Heart left ventricle (tissue), 13 donors: ENCODE data around the gene NFIX.

Source experiments
- CTCF ChIP-seq, 12 donors: fragments of 200-600 bp; sonication (generic) in 4 of 12; IDR thresholded peaks; one replicate each; pipeline versions ENCODE4 v1.5.0 to v1.8.0; 2018 to 2022; ENCODE audit warnings: antibody characterized with exemption in 12 of 12, mild to moderate bottlenecking in 5 of 12
- POLR2A ChIP-seq, 2 donors: fragments of 450-650 bp; IDR thresholded peaks; one replicate each; pipeline ENCODE4 v1.6.1; 2017; ENCODE audit warnings: antibody characterized with exemption in 2 of 2, mild to moderate bottlenecking in 2 of 2, moderate library complexity in 2 of 2
- donor health status: ischemic (EF 13 %, LVEDD 7.1; RV severe dilation, severe dysfunction).
- donor health status: DM: no; HTN: yes; CAD: no.
- donor health status: DM: no; HTN: no; CAD: no.
- donor health status: ischemic (EF 25% LVEDD 6.9; RV normal size, moderate dysfunction).
- donor health status: ischemic (EF 25% LVEDD 5.7; RV mildly dilated, moderate dysfunction).
- donor health status: ischemic (EF 35%, LVEDD 5.7; RV mildly dilated, moderate dysfunction).
- donor health status: nonischemic (EF 11% LVEDD 7.7; RV severe dilation, severe dysfunction).
- donor health status: DM: yes; HTN: yes; CAD: no.
- donor health status: PGD.
- donor health status: ischemic (EF 29% LVEDD 5.4; RV normal size, mild dysfunction).
- donor health status: nonischemic (EF 23%, LVEDD 6.1; RV moderate dilation, normal function).

GRCh38 chr19:13050274-13050673 lies 55.0 kb downstream of the NFIX start:
- TF ChIP-seq CTCF (IDR thresholded peaks at IDR 0.05) = no peak
- TF ChIP-seq POLR2A (IDR thresholded peaks at IDR 0.05) = no peak
